Measurements from ENCODE around the gene VSIG10L2.

Gene VSIG10L2

GRCh38 chr11:125999234-125999880 is 53.5 kb downstream of the VSIG10L2 start:
- FAIRE-seq (no peak), DNase-seq (ENCODE audit: insufficient read length, low spot score) (no peak)

- DNase-seq (ENCODE audit: insufficient read length, low spot score): no peak
- no peak for FAIRE-seq
These were observed 56.3 kb downstream of the VSIG10L2 start for GRCh38 chr11:126002181-126002580.
